ENCODE data around the gene MPST. TPM values are rescaled to one million over a fixed set of nuclear protein-coding genes. Genes with fewer than 3 reads are reported as not detected.

Gene MPST
- total and polyA plus RNA-seq, 4 donors = 59.2 to 247 (median 71.7) TPM

DNA sequence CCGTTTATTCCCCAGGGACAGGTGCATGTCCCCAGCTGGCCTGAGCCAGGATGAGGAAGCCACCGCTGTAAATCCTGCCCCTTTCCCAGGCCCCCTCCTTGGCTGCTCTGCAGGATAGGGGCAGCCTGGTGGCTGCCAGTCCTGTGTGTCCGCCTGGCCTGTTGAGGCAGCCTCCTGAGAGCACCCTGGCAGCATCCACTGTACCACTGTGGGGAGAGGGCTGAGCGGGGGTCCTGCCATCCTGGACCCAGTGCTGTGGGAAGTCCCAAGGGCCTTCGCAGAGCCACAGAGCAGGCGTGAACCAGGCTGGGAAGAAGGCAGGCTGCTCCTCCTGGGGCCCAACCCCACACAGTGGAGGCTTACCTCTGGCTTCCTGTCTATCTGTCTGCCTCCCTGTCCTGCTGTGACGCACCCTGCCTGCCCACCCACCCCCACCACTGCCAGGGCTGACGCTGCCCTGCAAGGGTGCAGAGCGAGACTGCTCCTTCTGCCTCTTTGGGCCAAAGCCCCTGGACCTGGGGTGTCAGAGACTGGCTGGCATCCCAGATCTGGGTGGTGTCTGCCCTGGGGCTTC, 40.4 kb downstream of the MPST start:
- TF ChIP-seq, protein P1, sequence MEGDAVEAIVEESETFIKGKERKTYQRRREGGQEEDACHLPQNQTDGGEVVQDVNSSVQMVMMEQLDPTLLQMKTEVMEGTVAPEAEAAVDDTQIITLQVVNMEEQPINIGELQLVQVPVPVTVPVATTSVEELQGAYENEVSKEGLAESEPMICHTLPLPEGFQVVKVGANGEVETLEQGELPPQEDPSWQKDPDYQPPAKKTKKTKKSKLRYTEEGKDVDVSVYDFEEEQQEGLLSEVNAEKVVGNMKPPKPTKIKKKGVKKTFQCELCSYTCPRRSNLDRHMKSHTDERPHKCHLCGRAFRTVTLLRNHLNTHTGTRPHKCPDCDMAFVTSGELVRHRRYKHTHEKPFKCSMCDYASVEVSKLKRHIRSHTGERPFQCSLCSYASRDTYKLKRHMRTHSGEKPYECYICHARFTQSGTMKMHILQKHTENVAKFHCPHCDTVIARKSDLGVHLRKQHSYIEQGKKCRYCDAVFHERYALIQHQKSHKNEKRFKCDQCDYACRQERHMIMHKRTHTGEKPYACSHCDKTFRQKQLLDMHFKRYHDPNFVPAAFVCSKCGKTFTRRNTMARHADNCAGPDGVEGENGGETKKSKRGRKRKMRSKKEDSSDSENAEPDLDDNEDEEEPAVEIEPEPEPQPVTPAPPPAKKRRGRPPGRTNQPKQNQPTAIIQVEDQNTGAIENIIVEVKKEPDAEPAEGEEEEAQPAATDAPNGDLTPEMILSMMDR (IDR thresholded peaks at IDR 0.05; ENCODE audit: control extremely low read depth, extremely low read depth) = no peak
- Histone ChIP-seq H3K9me3 (ENCODE audit: control insufficient read depth in 4 of 4, insufficient read depth in 3 of 4, low read length in 3 of 4) (no peaks in the 10 kb centered on the region), H3K4me1 (ENCODE audit: control insufficient read depth in 5 of 5, insufficient read depth in 5 of 5, low read length in 5 of 5) (peaks cover 0 to 8% (median 0%) of the 10 kb centered on the region in 5 donors), H3K4me3 (no peak overlapping the region), H3K36me3 (ENCODE audit: control insufficient read depth in 4 of 4, insufficient read depth in 4 of 4, low read length in 4 of 4) (peaks cover 0 to 28% (median 7%) of the 10 kb centered on the region in 4 donors), H3K27ac (ENCODE audit: low read depth in 1 of 2, low read length in 1 of 2) (no peak overlapping the region), H3K27me3 (ENCODE audit: control insufficient read depth in 3 of 3, insufficient read depth in 3 of 3, low read length in 2 of 3) (no peaks in the 10 kb centered on the region), H3K9ac (ENCODE audit: insufficient read depth in 1 of 2, low read length in 2 of 2) (no peak overlapping the region)
- no peak for DNase-seq
- no peak for ATAC-seq (ENCODE audit: insufficient read depth, low FRiP score)
- WGBS, 2 donors = 86 to 94% methylated on average over 9 of the region's 9 CpGs

DNA sequence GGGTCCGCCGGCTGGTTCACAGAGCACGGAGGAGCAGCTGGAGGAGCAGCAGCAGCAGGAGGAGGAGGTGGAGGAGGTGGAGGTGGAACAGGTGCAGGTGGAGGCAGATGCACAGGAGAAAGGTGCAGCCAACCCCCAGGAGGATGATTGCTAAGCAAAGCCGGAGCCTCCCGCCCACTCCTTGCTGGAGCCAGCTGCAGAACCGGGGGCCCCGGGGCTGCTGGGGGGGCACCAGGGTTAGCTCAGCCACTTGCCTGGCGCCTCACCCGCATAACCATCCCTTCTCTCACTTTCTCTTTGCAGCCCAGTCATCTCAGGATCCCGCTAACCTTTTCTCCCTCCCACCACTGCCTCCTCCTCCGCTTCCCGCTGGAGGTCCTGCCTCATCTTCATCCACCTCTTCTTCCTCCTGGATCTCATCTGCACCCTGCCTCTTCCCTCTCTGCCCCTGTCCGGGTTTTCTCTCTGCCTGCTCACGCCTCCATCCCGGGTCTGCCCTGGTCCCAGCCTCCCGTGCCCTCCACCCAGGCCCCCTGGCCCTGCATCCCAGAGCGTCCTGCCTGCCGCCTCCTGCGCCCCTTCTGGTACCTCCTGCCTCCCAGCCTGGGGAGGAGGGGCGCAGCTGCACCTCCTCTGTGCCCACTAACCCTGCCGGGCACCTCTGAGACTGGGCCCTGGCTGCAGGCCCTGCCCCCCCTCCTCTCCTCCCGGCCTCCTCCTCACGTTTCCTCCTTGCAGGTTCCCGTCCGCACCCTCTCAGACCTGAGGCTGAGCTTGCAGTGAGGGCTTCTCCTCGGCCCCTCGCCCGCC, 41.5 kb downstream of the MPST start:
- Histone ChIP-seq H3K4me3 (no peak overlapping the region), H3K36me3 (ENCODE audit: control insufficient read depth in 4 of 4, insufficient read depth in 4 of 4, low read length in 4 of 4) (peaks cover 0 to 28% (median 7%) of the 10 kb centered on the region in 4 donors), H3K27me3 (ENCODE audit: control insufficient read depth in 3 of 3, insufficient read depth in 3 of 3, low read length in 2 of 3) (no peaks in the 10 kb centered on the region), H3K9me3 (ENCODE audit: control insufficient read depth in 4 of 4, insufficient read depth in 3 of 4, low read length in 3 of 4) (no peaks in the 10 kb centered on the region), H3K27ac (ENCODE audit: low read depth in 1 of 2, low read length in 1 of 2) (no peak overlapping the region), H3K4me1 (ENCODE audit: control insufficient read depth in 5 of 5, insufficient read depth in 5 of 5, low read length in 5 of 5) (peaks cover 0 to 8% (median 0%) of the 10 kb centered on the region in 5 donors), H3K9ac (ENCODE audit: insufficient read depth in 1 of 2, low read length in 2 of 2) (no peak overlapping the region)
- DNase-seq (no peak), ATAC-seq (ENCODE audit: insufficient read depth, low FRiP score) (no peak)
- TF ChIP-seq, protein P1 (IDR thresholded peaks at IDR 0.05; ENCODE audit: control extremely low read depth, extremely low read depth) = no peak
- 84 to 93% methylated on average over 26 to 28 of the region's 28 CpGs for WGBS, 2 donors

- Histone ChIP-seq H3K4me3 (no peak overlapping the region), H3K4me1 (ENCODE audit: control insufficient read depth in 5 of 5, insufficient read depth in 5 of 5, low read length in 5 of 5) (peaks cover 0 to 8% (median 0%) of the 10 kb centered on the region in 5 donors), H3K9me3 (ENCODE audit: control insufficient read depth in 4 of 4, insufficient read depth in 3 of 4, low read length in 3 of 4) (no peaks in the 10 kb centered on the region), H3K27ac (ENCODE audit: low read depth in 1 of 2, low read length in 1 of 2) (no peak overlapping the region), H3K9ac (ENCODE audit: insufficient read depth in 1 of 2, low read length in 2 of 2) (no peak overlapping the region), H3K36me3 (ENCODE audit: control insufficient read depth in 4 of 4, insufficient read depth in 4 of 4, low read length in 4 of 4) (peaks cover 0 to 22% (median 5%) of the 10 kb centered on the region in 4 donors), H3K27me3 (ENCODE audit: control insufficient read depth in 3 of 3, insufficient read depth in 3 of 3, low read length in 2 of 3) (no peaks in the 10 kb centered on the region)
- WGBS, 2 donors = 90 to 95% methylated on average over 10 of the region's 10 CpGs
- TF ChIP-seq, protein P1 (IDR thresholded peaks at IDR 0.05; ENCODE audit: control extremely low read depth, extremely low read depth) = no peak
- DNase-seq (no peak), ATAC-seq (ENCODE audit: insufficient read depth, low FRiP score) (no peak)
These were observed 42.3 kb downstream of the MPST start for GRCh38 chr22:37061611-37062375.
